H1 (cell line): ENCODE results near the gene MCRS1. TPM values are rescaled to one million over a fixed set of nuclear protein-coding genes. Genes with fewer than 3 reads are reported as not detected.

ENCODE experiments used
- ATF3 ChIP-seq: IDR thresholded peaks from 2 replicates; pipeline ENCODE4 v1.6.1; 2011; ENCODE audit warnings: low read depth, mild to moderate bottlenecking, low read length; ENCODE audit not compliant: insufficient read depth
- CHD2 ChIP-seq: IDR thresholded peaks from 2 replicates; pipeline ENCODE4 v1.6.1; 2012; ENCODE audit warnings: low read length, improper control_type of control experiment
- CHD7 ChIP-seq: fragments of 300-600 bp; sonication (generic); IDR thresholded peaks from 2 replicates; pipeline ENCODE4 v1.7.1; 2012; ENCODE audit warnings: low read length, moderate library complexity, mild to moderate bottlenecking, inconsistent platforms; ENCODE audit not compliant: insufficient replicate concordance
- E2F6 ChIP-seq: IDR thresholded peaks from 2 replicates; pipeline ENCODE4 v1.6.1; 2012; ENCODE audit warnings: inconsistent platforms
- FOSL1 ChIP-seq: IDR thresholded peaks from 2 replicates; pipeline ENCODE4 v1.6.1; 2011; ENCODE audit warnings: mild to moderate bottlenecking, low read depth, low read length, moderate library complexity; ENCODE audit not compliant: insufficient read depth
- HDAC6 ChIP-seq: IDR thresholded peaks from one replicate; pipeline ENCODE4 v1.7.1; 2012; ENCODE audit warnings: low read depth, mild to moderate bottlenecking, inconsistent platforms, low read length, moderate library complexity
- POU5F1 ChIP-seq: IDR thresholded peaks from 2 replicates; pipeline ENCODE4 v1.6.1; 2011; ENCODE audit warnings: low read depth, mild to moderate bottlenecking, low read length, moderate library complexity
- SP2 ChIP-seq: IDR thresholded peaks from 2 replicates; pipeline ENCODE4 v1.6.1; 2012; ENCODE audit warnings: mild to moderate bottlenecking, low read length, inconsistent platforms
- TAF1 ChIP-seq: IDR thresholded peaks from 2 replicates; pipeline ENCODE4 v1.6.1; 2011; ENCODE audit warnings: mild to moderate bottlenecking, low read depth, low read length
- polyA plus RNA-seq, 7 experiments: library from polyadenylated mRNA; depleted of rRNA in 3 of 7; stranded (reverse) in 5 of 7; unstranded in 2 of 7; fragments of >200 nt in 5 of 7; fragments of 200-250 nt in 2 of 7; gene quantifications; 1 replicate in 5 of 7; 2 replicates in 1 of 7; 4 replicates in 1 of 7; pipeline versions ENCODE4 v1.2.1 to v1.2.3, GENCODE V29; 2011 to 2013; ENCODE audit warnings: missing spikeins in 2 of 7, mixed read lengths in 2 of 7
- total RNA-seq: library from RNA; stranded (reverse); fragmentation: NEBNext Ultra II Directional; extraction: Animal tissue kit (Norgen Biotek cat#: 25700); gene quantifications from 2 replicates; pipeline ENCODE4 v1.2.1, GENCODE V29; 2021

Gene MCRS1
- total and polyA plus RNA-seq, 2 of the 8 experiments (the other 6 are each of a cell fraction or from before 2014, with no cell fraction given), result 90.3 to 139 TPM

GRCh38 chr12:49535921-49536525 lies 31.9 kb downstream of the MCRS1 start (continued):
- TF ChIP-seq CHD7, result no peak
- TF ChIP-seq E2F6, result no peak
- TF ChIP-seq SP2, result no peak
- no peak for TF ChIP-seq FOSL1
- TF ChIP-seq ATF3, result no peak
- TF ChIP-seq HDAC6, result no peak
- TF ChIP-seq POU5F1, result no peak
- no peak for TF ChIP-seq CHD2
- TF ChIP-seq TAF1, result no peak
